DND-41 (cell line): Measurements from ENCODE around the gene RACK1.

Experiments used
- CTCF ChIP-seq: IDR thresholded peaks from 2 replicates; pipeline ENCODE4 v1.5.1; 2012; ENCODE audit warnings: borderline replicate concordance, low read length, moderate library complexity, mild to moderate bottlenecking; ENCODE audit not compliant: poor library complexity, severe bottlenecking; ENCODE audit errors: extremely low read depth
- EZH2 ChIP-seq: IDR thresholded peaks from 3 replicates; pipeline ENCODE4 v1.6.1; 2012; ENCODE audit warnings: borderline replicate concordance, low read depth, mild to moderate bottlenecking, moderate library complexity, low read length, inconsistent platforms; ENCODE audit not compliant: severe bottlenecking

- no peak for TF ChIP-seq CTCF
- TF ChIP-seq EZH2, result no peak
Measured at GRCh38 chr5:181248277-181248676, 4.6 kb upstream of the RACK1 start.
